Cardiac muscle cell (in vitro differentiated cells and primary cell): Measurements from ENCODE around the gene SCN4B. TPM values are rescaled to one million over a fixed set of nuclear protein-coding genes. Genes with fewer than 3 reads are reported as not detected.

Experiments used
- DNase-seq, 2 donors: peaks; one replicate each; pipeline versions ENCODE4 v3.0.0 to v3.0.0-alpha.2; 2010 to 2017; ENCODE audit warnings: low read depth in 1 of 2, low spot score in 1 of 2
- H3K27ac ChIP-seq: fragments of 200-600 bp; sonication (generic); 2 replicates; pipeline ENCODE4 v1.5.1; 2016
- H3K27me3 ChIP-seq: fragments of 200-600 bp; sonication (generic); 2 replicates; pipeline ENCODE4 v1.6.0; 2016; ENCODE audit warnings: control low read depth
- H3K36me3 ChIP-seq: fragments of 200-600 bp; sonication (generic); 2 replicates; pipeline ENCODE4 v1.5.1; 2016; ENCODE audit warnings: control low read depth
- H3K4me1 ChIP-seq: fragments of 200-600 bp; sonication (generic); 2 replicates; pipeline ENCODE4 v1.8.1; 2017; ENCODE audit warnings: low read depth, mild to moderate bottlenecking, mixed run types
- H3K4me3 ChIP-seq: fragments of 200-600 bp; sonication (generic); 2 replicates; pipeline ENCODE4 v1.5.1; 2016; ENCODE audit warnings: mild to moderate bottlenecking
- H3K9me3 ChIP-seq: fragments of 200-600 bp; sonication (generic); 2 replicates; pipeline ENCODE4 v1.5.1; 2017; ENCODE audit warnings: low read depth, mild to moderate bottlenecking, control low read depth
- CTCF ChIP-seq: IDR thresholded peaks from 2 replicates; pipeline ENCODE4 v1.5.1; 2012; ENCODE audit warnings: low read depth, mild to moderate bottlenecking, low read length
- polyA plus RNA-seq: library from polyadenylated mRNA; unstranded; fragments of >200 nt; fragmentation: Nextera tagmentation; extraction: Ambion mirVana; gene quantifications from 2 replicates; pipeline ENCODE4 v1.2.1, GENCODE V29; 2016
- total RNA-seq: library from RNA; depleted of rRNA; stranded (reverse); fragments of >200 nt; gene quantifications from 2 replicates; pipeline ENCODE4 v1.2.3, GENCODE V29; 2016

Gene SCN4B
- total and polyA plus RNA-seq, 2 experiments from 2014 or later: 0.21 to 0.39 TPM

- no peak overlapping the region for H3K4me3 ChIP-seq
- no peak for TF ChIP-seq CTCF
- DNase-seq: no peak
- H3K36me3 ChIP-seq: no peaks in the 10 kb centered on the region
- peaks cover 19% of the 10 kb centered on the region for H3K4me1 ChIP-seq
- H3K27ac ChIP-seq: peak overlapping the region; percentile 68
- no peaks in the 10 kb centered on the region for H3K9me3 ChIP-seq
- H3K27me3 ChIP-seq: no peaks in the 10 kb centered on the region
Measured at GRCh38 chr11:118084656-118085055, 68.0 kb downstream of the SCN4B start.

- Histone ChIP-seq H3K9me3 (no peaks in the 10 kb centered on the region), H3K36me3 (no peaks in the 10 kb centered on the region), H3K4me3 (no peak overlapping the region), H3K4me1 (peaks cover 19% of the 10 kb centered on the region), H3K27me3 (no peaks in the 10 kb centered on the region), H3K27ac (peak overlapping the region; percentile 68)
- no peak for TF ChIP-seq CTCF
- peak; percentile 42 to 55 for DNase-seq
Measured at GRCh38 chr11:118084247-118084646, 68.4 kb downstream of the SCN4B start.

Other genes starting within 250 kb of the SCN4B start
- gene TMPRSS13, start 223.4 kb downstream of the SCN4B start, total RNA-seq: 0.04 and 0.66 TPM in 2 replicates
- gene TMPRSS13, start 223.4 kb downstream of the SCN4B start, polyA plus RNA-seq: 0.40 TPM in 1 of 2 replicates, not detected in the other
- not detected in 2 replicates for gene IL10RA, start 166.4 kb downstream of the SCN4B start, total RNA-seq
- gene IL10RA, start 166.4 kb downstream of the SCN4B start, polyA plus RNA-seq: not detected in 2 replicates
- not detected in 2 replicates for gene TMPRSS4, start 75.7 kb downstream of the SCN4B start, total RNA-seq
- gene TMPRSS4, start 75.7 kb downstream of the SCN4B start, polyA plus RNA-seq: not detected in 2 replicates
- not detected in 2 replicates for gene SMIM35, start 65.9 kb downstream of the SCN4B start, total RNA-seq
- not detected in 2 replicates for gene SMIM35, start 65.9 kb downstream of the SCN4B start, polyA plus RNA-seq
- gene SCN2B, start 23.8 kb upstream of the SCN4B start, total RNA-seq: 1.5 and 2.5 TPM in 2 replicates
- gene SCN2B, start 23.8 kb upstream of the SCN4B start, polyA plus RNA-seq: 0.87 and 2.2 TPM in 2 replicates
- not detected in 2 replicates for gene JAML, start 72.2 kb upstream of the SCN4B start, total RNA-seq
- not detected in 2 replicates for gene JAML, start 72.2 kb upstream of the SCN4B start, polyA plus RNA-seq
- 0.12 and 0.49 TPM in 2 replicates for gene MPZL3, start 99.5 kb upstream of the SCN4B start, total RNA-seq
- 0.07 TPM in 1 of 2 replicates, not detected in the other for gene MPZL3, start 99.5 kb upstream of the SCN4B start, polyA plus RNA-seq
- gene MPZL2, start 111.5 kb upstream of the SCN4B start, total RNA-seq: 0.39 TPM in 1 of 2 replicates, not detected in the other
- 0.13 TPM in 1 of 2 replicates, not detected in the other for gene MPZL2, start 111.5 kb upstream of the SCN4B start, polyA plus RNA-seq
- not detected in 2 replicates for gene CD3E, start 151.9 kb upstream of the SCN4B start, total RNA-seq
- not detected in 2 replicates for gene CD3E, start 151.9 kb upstream of the SCN4B start, polyA plus RNA-seq
- gene CD3D, start 189.9 kb upstream of the SCN4B start, total RNA-seq: not detected in 2 replicates
- not detected in 2 replicates for gene CD3D, start 189.9 kb upstream of the SCN4B start, polyA plus RNA-seq
- not detected in 2 replicates for gene CD3G, start 191.5 kb upstream of the SCN4B start, total RNA-seq
- not detected in 2 replicates for gene CD3G, start 191.5 kb upstream of the SCN4B start, polyA plus RNA-seq
- gene UBE4A, start 206.8 kb upstream of the SCN4B start, total RNA-seq: 23.6 and 25.9 TPM in 2 replicates
- gene UBE4A, start 206.8 kb upstream of the SCN4B start, polyA plus RNA-seq: 17.4 and 26.6 TPM in 2 replicates
- gene ATP5MG, start 248.8 kb upstream of the SCN4B start, total RNA-seq: 65.3 and 90.5 TPM in 2 replicates
- 734 and 884 TPM in 2 replicates for gene ATP5MG, start 248.8 kb upstream of the SCN4B start, polyA plus RNA-seq